Fibroblast of peridontal ligament (primary cell): ENCODE results near the gene RBM38.

Source experiments
- DNase-seq: peaks from one replicate; pipeline ENCODE4 v3.0.0-alpha.2; 2010; ENCODE audit errors: extremely low read depth

The RBM38 gene

DNA sequence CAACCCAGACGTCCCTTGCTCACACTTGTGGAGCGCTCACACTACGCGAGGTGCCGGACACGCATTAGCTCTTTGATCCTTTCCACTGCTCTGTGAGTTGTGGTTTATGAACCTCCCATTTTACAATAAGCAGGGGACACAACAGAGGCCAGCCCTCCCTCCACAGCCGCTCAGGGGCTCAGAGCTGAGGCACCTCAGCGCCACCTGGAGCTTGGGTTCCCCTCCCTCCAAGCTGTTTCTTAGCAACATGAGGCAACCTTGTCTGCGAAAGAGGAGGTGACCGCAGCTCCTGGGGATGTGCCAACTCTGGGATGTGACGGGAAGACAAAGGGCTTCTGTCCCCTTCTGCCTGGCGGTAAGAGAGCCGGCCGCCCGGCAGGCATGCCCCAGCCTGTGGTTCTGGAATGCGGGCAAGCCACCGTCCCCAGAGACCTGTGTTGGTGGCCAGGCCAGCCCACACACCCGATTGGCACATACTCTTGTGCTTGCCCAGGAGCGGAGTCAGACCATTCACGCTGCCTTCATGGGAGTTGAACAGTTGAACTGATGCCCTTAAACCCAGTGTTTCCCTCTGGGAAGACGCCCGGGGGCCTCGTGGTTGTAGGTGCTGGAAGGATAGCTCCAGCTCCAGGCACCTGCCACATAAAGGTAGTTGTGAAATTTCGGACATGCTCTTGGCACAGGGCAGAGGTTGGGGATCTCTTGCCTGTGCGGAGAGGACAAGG lies 44.5 kb downstream of the RBM38 start:
- peak; percentile 5 for DNase-seq

DNA sequence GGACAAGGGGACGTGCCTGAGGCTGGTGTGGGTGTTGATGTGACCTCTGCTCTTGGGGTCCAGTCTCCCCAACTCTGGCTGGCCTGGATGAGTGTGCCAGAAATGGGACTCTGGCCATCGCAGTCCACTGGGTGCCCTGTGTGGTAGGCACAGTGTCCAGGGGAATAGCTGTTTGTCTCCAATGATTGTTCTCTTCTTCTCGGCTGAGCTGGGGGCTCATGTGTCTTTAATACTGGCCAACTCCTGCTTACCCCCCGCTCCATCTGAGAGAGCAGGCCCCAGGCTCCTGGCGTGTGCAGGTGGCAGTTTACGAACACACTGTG lies 45.0 kb downstream of the RBM38 start:
- DNase-seq, result no peak

DNA sequence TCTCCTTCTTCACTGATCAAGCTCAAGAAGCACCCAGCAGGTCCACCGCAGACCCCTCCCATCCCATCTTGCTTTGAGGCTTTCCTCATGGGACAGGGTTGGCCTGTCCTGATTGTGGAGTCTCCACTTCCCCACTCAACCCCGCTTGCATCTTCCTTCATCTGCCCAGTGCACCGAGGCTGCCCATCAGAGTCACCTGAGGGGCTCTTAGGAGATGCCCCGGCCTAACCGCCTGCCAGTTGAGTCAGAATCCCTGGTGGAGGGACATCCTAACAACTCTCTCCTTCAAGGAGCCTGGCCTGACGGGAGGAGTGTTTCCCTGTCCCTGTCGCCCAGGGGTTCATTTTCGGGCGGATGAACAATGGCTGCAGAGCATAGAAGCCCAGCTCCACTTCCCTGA lies 46.1 kb downstream of the RBM38 start:
- no peak for DNase-seq

DNA sequence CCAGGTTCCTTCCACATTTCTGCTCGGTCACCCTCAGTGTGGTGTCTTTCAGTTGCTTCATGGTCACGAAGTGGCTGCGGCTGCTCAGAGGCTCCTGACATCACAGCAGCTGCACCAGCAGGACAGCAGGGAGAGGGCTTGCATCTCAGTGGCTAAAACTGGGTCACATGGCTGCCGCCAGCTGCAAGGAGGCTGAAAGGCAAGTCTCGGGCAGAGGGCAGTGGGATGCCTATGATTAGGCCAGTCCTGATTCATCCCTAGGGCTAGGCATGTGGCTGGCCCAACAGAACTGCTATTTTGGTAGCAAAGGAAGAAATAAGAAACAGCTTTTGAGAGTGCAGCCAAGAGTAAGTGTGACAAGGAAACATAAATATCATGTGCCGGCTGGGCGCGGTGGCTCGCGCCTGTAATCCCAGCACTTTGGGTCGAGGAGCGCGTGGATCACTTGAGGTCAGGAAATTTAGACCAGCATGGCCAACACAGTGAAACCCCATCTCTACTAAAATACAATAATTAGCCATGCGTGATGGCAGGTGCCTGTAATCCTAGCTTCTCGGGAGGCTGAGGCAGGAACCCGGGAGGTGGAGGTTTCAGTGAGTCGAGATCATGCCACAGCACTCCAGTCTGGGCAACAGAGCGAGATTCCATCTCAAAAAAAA lies 46.6 kb downstream of the RBM38 start:
- no peak for DNase-seq

DNA sequence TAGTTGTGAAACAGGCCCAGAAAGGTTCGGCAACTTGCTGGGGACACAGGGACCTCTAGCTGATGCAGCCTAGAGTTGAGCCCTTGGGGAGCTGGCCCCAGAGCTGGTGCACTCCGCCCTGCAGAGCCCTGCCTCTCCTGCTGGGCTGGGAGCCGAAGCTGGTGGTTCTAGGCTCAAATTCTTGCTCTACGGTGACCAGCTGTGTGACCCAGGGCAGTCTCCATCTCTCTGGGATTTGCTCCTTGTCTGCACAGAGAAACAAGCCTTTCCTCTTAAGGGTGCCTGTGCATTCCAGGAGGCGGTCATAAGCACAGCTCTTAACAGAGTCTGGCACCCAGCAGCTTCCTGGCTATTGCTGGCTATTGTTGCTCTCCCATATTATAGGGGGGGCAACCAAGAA lies 47.4 kb downstream of the RBM38 start:
- no peak for DNase-seq

DNA sequence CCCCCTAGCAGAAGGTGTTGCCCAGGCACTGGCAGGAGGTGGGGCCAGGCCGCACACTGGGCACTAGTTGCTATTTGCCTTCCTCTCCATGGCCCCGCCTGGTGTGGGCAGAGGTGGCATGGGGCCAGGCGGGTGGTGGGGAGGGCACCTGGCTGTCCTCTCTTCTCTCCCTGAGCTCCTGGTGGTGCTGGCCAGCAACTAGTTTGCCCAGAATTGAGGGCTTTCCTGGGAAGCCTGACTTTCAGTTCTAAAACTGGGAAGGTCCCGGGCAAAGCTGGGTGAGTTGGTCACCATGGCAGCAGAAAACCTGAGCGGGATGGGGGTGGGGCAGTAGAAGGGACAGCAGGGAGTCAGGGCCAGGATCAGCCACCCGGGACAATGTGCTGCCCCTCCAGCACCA lies 48.2 kb downstream of the RBM38 start:
- no peak for DNase-seq

DNA sequence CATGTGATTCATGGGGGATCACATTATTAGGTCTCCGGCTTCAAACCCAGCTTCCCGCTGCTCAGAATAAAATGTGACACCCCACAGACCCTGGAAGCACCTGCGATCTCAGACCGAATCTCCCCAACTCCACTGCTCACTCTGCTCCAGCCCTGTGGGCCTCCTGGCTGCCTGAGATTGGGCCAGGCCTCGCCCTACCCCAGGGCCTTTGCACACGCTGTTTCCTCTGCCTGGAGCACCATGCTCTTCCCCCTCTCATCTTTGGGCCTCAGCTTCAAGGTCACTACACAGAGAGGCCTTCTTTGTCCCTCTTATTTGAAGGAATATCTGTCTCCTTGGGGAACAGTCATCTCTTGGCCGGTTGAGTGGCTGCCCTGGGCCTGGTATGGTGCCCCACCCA lies 48.8 kb downstream of the RBM38 start:
- DNase-seq, result no peak

DNA sequence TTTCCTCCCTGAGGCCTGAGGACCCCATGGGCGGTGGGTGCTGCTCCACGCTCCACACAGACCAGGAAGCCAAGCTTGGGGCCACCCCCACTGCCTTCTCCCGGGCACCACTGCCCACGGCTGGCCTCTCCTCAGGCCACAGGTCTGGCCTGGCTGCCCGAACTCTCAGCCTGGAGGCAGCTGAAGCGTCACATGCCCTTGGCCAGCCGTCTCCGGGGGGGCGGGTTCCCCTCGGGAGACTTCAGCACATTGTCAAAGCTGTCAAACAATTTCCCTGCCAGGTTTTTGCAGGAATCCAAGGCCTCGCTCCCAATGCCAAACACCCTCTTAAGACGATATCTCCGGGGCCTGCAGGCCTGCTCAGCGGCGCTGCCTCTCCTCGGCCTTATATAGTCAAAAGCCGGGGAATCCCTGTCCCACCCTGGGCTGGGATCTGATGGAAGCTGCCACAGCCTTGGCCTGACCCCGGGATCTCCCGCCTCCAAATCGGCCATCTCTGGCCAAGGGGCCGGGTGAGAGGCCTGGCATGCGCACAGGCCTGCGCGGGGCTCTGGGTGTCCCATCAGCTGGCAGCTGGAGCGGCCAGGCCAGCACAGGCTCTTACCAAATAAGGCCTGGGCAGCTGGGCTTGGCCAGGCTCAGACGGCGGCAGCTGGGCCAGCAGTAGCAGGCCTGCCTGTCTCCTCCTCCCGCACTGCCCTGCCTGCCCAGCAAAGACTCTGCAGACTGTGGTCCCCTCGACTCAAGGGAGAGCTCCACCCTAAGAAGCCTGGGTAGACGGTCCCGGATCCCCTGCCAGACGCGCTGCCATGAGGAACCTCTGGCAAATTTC lies 49.7 kb downstream of the RBM38 start:
- DNase-seq, result peak; percentile 5

DNA sequence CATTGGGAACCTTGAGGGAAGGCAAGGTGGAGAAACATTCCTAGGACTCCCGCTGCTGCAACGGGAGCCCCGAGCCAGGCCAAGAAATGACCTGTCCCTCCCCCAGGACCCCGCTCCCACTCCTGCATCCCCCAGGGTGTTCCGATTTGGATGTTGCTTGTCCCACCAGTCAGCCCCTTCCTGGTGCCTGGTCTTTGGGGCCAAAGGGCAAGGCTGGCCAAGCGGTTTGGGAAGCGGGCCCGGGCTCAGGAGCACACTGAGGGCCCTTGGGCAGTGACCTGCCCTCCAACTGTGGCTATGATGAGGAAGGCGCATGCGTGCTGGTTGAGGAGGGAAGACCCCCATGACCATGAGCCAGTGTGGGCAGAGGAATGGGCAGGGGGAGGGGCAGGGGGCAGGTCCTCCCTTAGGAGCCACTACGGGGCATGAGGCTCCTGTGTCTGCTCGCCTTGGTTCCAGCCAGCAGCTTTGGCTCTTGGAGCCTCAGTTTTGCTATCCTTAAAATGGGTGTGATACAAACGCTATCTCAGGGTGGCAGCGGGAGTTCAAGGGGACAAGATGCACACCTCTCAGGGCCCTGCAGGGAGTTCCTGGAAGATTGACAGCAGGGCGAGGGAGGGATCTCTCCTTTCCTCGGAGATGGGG lies 50.4 kb downstream of the RBM38 start:
- no peak for DNase-seq

DNA sequence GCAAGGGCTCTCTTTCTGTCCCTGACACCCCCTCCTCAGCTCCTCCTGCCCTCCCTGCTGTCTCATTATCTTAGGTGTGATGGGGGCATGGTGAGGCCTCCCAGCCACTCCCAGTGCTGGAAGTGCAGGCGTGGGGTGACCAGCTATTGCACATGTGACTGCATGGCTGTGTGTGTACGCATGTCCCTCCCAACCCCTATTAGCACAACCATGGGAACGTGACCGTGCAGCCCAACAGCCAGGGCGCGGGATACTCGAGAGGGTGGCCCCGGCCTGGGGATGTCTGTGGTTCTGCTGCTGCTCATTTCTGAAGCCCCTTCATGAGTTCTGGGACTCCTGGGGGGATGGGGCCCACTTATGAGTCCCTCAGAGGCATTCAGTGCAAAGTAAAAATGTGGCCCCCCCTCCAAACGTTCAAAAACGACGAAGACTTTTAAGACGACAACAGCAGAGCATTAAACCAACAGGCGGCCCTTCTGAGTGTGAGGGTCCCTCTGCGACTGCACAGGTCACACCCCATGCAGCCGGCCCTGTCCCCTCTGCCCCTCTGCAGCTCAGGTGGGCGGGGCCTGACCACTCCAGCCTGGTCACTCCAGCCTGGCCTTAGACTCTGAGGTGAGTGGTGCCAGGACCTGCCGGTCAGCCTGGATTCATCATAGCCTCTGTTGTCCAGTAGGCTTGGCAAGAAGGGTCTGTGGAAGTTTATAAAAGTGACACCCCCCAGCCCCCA lies 51.1 kb downstream of the RBM38 start:
- no peak for DNase-seq

DNA sequence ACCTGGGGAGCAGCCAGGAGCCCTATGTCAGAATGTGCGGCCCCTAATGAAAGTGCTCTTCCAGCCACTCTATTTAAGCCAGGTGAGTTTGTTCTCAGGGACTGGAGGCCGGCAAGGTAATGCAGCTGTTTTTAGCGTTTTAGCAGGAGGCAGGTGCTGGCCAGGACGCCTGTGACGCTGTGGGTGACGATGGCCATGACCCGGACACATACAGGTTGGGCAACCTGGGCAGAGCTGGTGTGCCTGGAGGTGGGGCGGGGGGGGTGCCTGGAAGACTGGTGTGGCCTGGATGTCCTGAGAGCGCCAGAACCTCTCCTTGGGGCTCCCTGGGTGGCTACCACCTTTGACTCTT lies 51.7 kb downstream of the RBM38 start:
- DNase-seq, result no peak

DNA sequence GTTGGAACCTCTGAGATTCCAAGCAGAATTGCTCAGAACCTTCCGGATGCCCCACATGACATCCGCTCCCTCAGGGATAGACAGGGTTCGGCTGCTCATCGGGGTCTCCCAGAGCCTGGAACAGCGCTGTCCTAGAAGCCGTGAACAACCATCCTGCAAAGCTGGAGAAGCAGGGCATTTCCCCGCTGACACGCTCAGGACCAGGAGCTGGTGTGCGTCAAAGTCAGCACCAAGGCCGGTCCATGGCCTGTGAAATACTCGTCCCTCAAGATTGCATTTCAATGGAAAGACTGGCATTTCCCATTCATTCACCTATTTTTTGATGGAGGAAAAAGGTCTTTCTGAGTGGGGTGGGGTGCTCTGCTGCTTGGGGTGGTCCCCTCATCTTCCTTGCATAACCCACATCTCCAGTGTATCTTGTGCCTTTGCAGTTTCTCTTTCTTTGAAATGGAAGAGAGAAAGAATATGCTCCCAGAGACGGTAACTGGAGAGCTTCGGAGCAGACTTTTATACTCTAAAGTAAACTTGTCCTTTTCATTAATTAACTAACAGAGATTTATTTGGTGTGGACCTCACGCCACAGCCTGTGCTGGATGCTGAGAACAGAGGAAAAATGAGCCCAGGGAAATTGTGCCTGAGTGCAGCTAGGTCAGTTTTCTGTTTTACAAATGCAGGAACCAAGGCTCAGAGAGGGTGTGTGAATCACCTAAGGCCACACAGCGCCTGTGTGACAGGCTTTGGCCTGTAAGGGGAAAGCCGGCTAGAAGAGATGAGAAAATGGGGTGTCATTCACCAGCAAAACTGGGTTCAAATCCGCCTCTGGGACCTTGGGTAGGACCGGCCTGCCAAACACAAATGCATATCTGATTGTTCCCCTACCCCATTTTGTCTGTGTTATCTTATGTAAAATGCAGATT lies 52.4 kb downstream of the RBM38 start:
- no peak for DNase-seq

DNA sequence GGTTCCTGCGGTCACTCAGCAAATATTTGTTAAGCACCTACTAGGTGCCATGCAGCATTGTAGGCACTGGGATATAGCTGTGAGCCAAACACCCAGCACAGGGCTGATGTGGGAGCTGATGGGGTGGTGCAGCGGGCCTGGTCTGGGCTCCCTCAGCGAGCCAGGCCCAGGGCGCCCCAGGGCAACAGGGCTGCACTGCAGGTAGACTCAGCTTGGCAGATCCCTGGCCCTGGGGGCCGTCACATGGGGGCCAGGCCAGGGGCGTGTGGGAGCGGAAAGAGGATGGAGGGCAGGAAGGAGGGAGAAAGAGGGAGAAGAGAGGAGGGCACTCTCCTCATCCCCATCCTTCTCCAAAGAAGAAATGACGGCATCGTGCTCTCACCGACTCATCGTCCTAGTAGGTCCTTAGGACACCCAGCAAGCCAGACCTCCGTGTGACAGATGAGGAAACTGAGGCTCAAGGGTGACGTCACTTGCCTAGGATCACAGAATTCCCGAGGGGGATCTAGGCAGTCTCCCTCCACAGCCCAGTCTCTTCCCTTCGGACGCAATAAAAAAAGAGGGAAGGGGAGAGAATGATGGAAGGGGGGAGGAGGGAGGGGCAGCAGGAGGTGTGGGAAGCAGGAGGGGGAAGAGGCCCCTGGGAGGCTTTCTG lies 53.3 kb downstream of the RBM38 start:
- no peak for DNase-seq

DNA sequence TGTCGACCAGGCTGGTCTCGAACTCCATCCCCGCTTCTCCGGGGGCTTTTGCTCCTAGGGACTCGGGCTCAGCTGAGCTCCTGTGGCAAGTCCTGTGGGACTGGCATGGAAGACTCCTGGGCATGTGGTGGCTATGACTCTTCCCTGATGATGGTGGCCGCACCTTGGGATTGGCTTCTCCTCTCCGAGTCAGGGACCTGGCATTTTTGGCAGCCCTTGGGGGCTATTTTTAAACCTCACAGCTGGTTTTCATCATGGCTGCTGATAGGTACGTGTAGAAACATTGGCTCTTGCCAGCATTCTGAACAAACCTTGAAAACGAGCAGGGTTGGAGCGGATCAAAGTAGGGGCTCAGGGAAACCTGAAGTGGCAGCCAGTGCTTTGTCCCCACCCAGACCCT lies 54.1 kb downstream of the RBM38 start:
- peak; percentile 40 for DNase-seq

DNA sequence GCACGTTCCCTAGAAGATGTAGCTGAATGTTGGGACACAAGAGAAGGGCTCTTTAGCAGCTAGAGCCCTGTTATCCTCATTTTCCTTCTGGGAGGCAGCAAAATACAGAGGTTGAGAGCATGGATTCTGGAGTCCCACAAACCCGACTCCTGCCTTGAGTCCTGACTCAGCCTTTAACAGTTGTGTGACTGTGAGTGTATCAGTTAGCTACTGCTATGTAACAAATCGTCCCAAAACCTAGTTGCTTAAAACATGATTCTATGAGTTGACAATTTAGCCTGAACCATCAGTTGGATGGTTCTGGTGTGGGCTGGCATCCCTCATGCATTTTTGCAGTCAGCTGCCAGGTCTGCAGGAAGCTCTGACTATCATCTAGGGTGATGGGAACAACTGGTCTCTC lies 54.6 kb downstream of the RBM38 start:
- no peak for DNase-seq

DNA sequence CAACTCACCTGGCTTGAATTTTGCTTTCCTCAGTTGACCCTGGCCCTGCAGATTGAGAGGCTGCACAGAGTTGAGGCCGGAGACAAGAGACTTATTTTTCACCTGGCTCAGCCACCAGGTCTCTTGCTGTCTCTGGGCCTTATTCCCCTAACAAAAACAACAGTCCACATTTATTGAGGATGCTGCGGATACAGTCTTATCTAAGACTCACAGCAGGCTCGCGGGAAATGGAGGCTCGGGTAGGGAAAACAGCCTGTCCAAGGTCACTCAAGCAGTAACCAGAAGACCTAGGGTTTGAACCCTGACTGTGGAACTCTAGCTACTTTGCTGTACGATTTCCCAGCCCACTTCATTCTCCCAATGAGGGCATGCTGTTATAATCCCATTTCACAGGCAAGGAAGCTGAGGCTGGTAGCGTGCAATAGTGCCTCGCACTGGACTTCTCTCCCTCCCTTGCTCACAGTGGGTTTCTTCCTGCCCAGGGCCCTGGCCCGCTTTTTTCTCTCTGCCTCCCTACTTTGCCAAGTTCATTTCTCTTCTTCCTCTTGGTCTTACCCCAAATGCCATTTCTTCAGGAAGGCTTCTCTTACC lies 57.7 kb downstream of the RBM38 start:
- no peak for DNase-seq

DNA sequence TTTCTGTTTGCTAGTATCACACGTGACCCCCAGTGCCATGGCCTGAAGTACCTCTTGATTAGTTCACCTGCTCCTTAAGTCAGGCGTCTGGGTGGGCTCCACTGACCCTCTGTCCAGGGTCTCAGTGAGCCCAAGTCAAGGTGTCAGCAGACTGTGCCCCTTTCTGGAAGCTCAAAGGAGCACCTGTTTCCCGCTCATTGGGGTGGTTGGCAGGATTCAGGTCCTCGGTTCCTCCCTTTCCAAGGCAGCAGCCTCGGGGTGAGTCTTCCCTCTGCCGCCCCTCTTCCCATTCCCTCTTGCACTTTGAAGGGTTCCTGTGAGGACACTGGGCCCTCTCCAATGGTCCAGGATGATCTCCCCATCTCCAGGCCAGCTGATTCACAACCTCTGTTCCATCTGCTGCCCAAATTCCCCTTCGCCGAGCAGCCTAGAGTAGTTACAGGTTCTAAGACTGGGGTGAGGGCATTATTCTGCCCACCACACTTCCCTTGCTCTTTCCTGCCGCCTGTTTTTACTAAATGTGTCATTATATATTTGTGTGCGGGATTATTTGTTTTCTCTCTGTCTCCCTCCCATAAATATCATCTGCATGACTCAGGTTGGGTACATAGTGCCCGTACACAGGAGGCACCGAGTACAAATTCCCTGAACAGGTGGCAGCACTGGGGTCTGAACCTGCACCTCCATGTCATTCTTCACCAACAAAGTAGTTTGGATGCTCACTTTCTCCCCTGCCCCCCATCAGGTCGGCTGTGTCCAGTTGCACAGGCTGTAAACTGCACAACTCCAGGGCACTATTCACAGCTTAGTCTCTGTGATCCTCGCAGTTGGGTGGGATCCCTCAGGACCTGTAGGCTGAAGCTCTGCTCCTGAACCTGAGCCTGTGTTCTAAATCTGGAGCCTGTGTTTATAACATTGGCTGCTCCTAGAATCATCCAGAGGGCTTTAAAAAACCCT lies 58.5 kb downstream of the RBM38 start:
- DNase-seq, result no peak

DNA sequence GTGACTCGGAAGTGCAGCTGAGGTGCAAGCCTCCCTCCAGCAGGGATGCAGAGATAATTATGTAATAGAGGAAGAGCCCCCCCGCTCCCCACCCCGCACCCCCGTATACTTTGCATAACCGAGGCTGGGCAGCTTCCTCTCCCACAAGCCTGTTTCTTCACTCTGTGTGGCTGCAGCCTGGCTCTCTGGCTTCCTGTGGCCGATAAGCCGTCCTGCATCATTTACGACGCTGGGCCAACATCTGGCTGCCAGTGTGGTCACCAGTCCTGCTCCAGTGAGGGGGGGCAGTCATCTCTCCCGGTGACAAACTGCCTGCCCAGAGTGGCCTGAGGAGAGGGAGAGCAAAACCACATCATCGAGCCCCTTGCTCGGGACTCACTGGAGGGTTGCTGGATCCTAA lies 59.2 kb downstream of the RBM38 start:
- DNase-seq, result no peak

DNA sequence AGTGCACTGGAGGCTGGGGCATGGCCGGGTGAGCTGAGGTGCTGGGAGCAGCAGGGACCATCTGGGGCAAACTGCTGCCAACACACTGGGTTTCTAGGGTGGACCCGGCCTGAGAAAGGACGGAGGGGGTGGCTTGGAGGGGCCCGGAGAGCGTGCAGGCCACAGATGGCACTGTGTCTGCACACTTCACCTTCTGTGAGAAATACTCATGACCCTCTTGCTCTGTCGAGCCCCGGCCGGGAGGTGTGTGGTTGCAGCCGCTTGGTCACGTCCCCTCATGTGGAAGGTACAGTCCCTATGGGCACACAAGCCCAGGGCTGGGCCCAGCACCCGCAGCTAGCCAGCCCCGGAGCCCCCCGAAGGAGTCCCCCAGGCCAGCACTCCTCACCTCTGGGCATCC lies 59.7 kb downstream of the RBM38 start:
- DNase-seq, result no peak
